ENCODE measurements around the gene ABLIM2. TPM values are rescaled to one million over a fixed set of nuclear protein-coding genes. Genes with fewer than 3 reads are reported as not detected.

The ABLIM2 gene
- total RNA-seq, 1 experiment from 2014 or later = 6.1 TPM

DNA sequence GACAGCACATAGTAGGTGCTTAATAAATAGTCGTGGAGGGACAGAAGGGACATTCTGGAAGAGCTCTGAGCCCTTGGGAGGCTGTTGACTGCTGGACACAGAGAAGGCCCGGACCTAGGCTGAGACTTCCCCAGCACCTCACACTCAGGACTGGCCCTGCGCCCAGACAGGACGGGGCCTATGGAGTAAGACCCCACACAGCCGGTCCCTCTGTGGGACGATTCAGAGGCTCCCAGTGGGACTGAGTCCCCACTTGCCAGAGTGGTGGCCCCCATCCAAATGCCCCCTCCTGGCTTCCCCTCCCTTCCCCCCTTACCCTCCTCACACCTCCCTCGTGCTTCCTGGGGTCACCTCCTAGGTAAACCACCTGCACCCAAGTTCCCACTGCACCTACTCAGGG lies 8.9 kb downstream of the ABLIM2 start:
- RAD21 ChIA-PET (ENCODE audit: low non-redundant PET in 1 of 2, low total read pairs in 2 of 2, uncharacterized antibody in 2 of 2, unreplicated experiment in 2 of 2) = no interaction called here
- no peak overlapping the region for H2AFZ ChIP-seq (ENCODE audit: low read depth, low read length, poor library complexity, severe bottlenecking)
- no peak overlapping the region for H3K9ac ChIP-seq (ENCODE audit: low read length)
- no peaks in the 10 kb centered on the region for H3K36me3 ChIP-seq (ENCODE audit: control insufficient read depth in 1 of 2, insufficient read depth in 2 of 2, low read length in 2 of 2)
- no peaks in the 10 kb centered on the region for H4K20me1 ChIP-seq (ENCODE audit: insufficient read depth)
- H3K4me1 ChIP-seq (ENCODE audit: control insufficient read depth in 1 of 2, insufficient read depth in 2 of 2, low read length in 2 of 2) = peaks cover 9 to 15% of the 10 kb centered on the region in 2 experiments
- CTCF ChIA-PET = interaction anchor here (1.5 kb wide), 1 partner anchor 27 kb away, joined by 3 read pairs; no protein-coding TSS in a partner anchor
- no peaks in the 10 kb centered on the region for H3K27me3 ChIP-seq (ENCODE audit: insufficient read depth, low read length)
- no peaks in the 10 kb centered on the region for H3K79me2 ChIP-seq (ENCODE audit: insufficient read depth, low read length)
- BruUV-seq (replicated peaks) = no TSS peak
- POLR2A ChIA-PET = no interaction called here
- no peaks in the 10 kb centered on the region for H3K9me2 ChIP-seq (ENCODE audit: insufficient read depth)
- no peak overlapping the region for H3K4me2 ChIP-seq (ENCODE audit: low read length)
- no peak overlapping the region for H3K4me3 ChIP-seq (replicated peaks in 1 of 2; ENCODE audit: low read depth in 1 of 2, low read length in 2 of 2)
- no peak for TF ChIP-seq ZFX (IDR thresholded peaks at IDR 0.05)
- no peak for TF ChIP-seq POLR2AphosphoS5 (IDR thresholded peaks at IDR 0.05; ENCODE audit: low read depth, low read length)
- no peak for TF ChIP-seq JUND (IDR thresholded peaks at IDR 0.05)
- TF ChIP-seq SIN3A (IDR thresholded peaks at IDR 0.05; ENCODE audit: low read depth) = no peak
- TF ChIP-seq, protein P1, sequence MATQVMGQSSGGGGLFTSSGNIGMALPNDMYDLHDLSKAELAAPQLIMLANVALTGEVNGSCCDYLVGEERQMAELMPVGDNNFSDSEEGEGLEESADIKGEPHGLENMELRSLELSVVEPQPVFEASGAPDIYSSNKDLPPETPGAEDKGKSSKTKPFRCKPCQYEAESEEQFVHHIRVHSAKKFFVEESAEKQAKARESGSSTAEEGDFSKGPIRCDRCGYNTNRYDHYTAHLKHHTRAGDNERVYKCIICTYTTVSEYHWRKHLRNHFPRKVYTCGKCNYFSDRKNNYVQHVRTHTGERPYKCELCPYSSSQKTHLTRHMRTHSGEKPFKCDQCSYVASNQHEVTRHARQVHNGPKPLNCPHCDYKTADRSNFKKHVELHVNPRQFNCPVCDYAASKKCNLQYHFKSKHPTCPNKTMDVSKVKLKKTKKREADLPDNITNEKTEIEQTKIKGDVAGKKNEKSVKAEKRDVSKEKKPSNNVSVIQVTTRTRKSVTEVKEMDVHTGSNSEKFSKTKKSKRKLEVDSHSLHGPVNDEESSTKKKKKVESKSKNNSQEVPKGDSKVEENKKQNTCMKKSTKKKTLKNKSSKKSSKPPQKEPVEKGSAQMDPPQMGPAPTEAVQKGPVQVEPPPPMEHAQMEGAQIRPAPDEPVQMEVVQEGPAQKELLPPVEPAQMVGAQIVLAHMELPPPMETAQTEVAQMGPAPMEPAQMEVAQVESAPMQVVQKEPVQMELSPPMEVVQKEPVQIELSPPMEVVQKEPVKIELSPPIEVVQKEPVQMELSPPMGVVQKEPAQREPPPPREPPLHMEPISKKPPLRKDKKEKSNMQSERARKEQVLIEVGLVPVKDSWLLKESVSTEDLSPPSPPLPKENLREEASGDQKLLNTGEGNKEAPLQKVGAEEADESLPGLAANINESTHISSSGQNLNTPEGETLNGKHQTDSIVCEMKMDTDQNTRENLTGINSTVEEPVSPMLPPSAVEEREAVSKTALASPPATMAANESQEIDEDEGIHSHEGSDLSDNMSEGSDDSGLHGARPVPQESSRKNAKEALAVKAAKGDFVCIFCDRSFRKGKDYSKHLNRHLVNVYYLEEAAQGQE (IDR thresholded peaks at IDR 0.05; ENCODE audit: low read depth) = no peak
- TF ChIP-seq, protein P2, sequence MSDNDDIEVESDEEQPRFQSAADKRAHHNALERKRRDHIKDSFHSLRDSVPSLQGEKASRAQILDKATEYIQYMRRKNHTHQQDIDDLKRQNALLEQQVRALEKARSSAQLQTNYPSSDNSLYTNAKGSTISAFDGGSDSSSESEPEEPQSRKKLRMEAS (IDR thresholded peaks at IDR 0.05) = no peak
- no peak for ATAC-seq
- no peak overlapping the region for H3K27ac ChIP-seq (ENCODE audit: low read depth, low read length)
- no peak for DNase-seq (ENCODE audit: low read depth, low spot score)
- no peaks in the 10 kb centered on the region for H3K9me3 ChIP-seq (ENCODE audit: control insufficient read depth in 1 of 2, insufficient read depth in 1 of 2, low read depth in 1 of 2, low read length in 2 of 2)
- intact Hi-C loops (cut with micrococcal nuclease) = no loop called here
